Thyroid gland (tissue), 4 donors: ENCODE data around the gene TMEM132A.

ENCODE experiments used
- CTCF ChIP-seq, 6 experiments: fragments of 200-600 bp in 3 of 6; fragments of 450-650 bp in 3 of 6; sonication (generic) in 3 of 6; IDR thresholded peaks; one replicate each; pipeline ENCODE4 v1.5.1; 2016 to 2019; ENCODE audit warnings: antibody characterized with exemption in 6 of 6, mild to moderate bottlenecking in 2 of 6, inconsistent platforms in 1 of 6, moderate library complexity in 1 of 6
- POLR2A ChIP-seq, 2 donors: fragments of 450-650 bp; IDR thresholded peaks; one replicate each; pipeline ENCODE4 v1.6.1; 2017; ENCODE audit warnings: antibody characterized with exemption in 2 of 2, mild to moderate bottlenecking in 2 of 2, moderate library complexity in 1 of 2

GRCh38 chr11:60932605-60933356 lies 8.5 kb downstream of the TMEM132A start:
- TF ChIP-seq CTCF (IDR thresholded peaks at IDR 0.05) (no peak), POLR2A (IDR thresholded peaks at IDR 0.05) (no peak)
